ENCODE data around the gene SMARCD1.
A peak's percentile ranks its signal among the peaks of the same experiment; 100 is the strongest.
"Not testable (repeated sequence)": the region's sequence is repeated elsewhere in the genome, so short reads cannot be mapped to it uniquely, and the experiment has no call there.

The SMARCD1 gene

DNA sequence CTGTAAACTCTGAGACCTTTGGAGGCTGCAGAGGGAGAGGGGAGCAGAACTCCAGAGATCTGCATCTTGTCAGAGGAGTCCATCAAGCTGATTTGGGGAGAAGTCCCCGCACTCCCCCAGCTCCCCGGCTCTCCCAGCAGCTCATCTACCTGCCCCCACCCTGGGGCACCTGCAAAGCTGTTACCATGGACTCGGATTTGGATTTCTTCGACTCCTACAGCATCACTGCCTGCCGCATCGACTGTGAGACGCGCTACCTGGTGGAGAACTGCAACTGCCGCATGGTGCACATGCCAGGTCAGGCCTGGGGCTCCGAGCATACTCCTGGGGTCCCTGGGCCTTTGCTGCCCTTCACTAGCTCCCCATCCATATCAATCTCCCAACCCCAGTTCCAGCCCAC lies 6.9 kb upstream of the SMARCD1 start:
- no peak for DNase-seq

DNA sequence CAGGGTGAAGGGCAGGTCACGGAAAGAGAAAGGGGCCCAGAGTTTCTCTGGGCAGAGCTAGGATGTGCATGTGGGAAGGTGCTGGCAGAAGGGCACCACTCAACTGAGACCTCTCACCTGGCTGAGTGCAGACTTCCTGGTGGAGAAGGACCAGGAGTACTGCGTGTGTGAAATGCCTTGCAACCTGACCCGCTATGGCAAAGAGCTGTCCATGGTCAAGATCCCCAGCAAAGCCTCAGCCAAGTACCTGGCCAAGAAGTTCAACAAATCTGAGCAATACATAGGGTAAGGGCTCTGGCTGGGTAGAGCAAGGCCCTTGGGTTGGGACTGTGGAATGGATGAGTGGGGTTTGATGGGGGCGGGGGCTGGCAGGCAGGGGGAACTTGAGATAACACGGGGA lies 5.4 kb upstream of the SMARCD1 start:
- DNase-seq = no peak

DNA sequence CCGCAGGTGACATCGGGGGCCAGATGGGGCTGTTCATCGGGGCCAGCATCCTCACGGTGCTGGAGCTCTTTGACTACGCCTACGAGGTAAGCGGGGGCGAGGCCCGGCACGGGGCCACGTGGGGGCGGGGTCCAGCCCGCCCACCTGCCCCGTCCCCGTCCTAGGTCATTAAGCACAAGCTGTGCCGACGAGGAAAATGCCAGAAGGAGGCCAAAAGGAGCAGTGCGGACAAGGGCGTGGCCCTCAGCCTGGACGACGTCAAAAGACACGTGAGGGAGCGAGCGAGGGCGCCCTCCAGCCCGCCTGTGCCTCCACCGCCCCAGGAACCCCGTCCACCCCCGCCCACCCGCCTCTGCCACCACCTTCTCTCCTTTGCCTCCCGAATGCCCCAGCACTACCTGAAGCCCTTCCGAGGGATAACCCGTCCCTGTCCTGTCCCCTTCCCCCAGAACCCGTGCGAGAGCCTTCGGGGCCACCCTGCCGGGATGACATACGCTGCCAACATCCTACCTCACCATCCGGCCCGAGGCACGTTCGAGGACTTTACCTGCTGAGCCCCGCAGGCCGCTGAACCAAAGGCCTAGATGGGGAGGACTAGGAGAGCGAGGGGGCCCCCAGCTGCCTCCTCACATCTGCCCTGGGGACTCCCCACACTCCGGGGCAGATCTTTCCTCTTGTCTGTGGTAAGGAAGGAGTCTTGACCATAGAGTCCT lies 3.9 kb upstream of the SMARCD1 start:
- no peak for DNase-seq

DNA sequence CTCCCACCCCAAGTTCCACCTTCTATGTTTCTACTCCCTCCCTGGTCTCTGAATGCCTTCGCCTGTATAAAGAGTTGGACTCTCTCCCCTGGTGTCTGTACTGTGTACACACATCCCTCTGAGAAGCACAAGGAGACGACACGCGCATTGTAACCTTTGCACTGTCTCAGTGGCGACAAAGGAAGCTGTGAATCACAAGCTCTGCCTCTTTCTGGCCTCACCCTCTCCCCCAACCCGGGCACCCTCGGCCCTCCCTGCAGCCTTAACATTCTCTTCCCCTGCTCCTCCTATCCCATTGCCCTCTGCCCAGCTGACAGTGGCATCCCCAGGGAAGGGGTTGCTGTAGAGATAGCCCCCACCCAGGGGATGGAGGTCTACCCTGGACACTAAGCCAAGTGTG lies 2.5 kb upstream of the SMARCD1 start:
- no peak for DNase-seq

DNA sequence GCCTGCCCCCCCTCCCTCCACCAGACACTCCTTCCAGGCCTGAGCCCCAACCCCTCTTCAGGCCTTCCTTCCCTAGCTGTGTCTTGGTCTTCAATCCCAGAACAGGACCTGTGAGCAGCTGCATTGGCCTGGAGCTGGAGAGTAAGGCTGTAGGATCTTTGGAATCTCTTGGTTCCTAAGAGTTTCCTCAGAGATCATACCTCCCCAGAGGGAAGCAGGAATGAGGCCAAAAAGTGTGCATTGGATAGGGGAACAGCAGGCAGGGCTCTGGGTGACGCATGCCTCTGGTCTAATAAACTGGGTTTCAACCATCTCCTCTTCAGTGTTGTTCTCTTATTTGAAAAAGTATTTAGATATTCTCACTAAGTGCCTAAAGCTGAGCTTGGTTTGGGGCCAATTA lies 1.8 kb upstream of the SMARCD1 start:
- DNase-seq = no peak

DNA sequence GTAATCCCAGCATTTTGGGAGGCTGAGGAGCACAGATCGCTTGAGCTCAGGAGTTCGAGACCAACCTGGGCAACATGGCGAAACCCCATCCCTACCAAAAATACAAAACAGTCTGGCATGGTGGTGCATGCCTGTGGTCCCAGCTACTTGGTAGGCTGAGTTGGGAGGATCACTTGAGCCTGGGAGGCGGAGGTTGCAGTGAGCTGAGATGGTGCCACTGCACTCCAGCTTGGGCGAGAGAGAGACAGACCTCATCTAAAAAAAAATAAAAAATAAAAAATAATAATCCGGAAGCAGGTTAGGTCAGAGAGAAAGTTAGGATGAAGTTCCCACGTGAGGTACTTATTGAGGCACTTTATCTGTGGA lies 750 bp upstream of the SMARCD1 start:
- not testable (repeated sequence) for DNase-seq

DNA sequence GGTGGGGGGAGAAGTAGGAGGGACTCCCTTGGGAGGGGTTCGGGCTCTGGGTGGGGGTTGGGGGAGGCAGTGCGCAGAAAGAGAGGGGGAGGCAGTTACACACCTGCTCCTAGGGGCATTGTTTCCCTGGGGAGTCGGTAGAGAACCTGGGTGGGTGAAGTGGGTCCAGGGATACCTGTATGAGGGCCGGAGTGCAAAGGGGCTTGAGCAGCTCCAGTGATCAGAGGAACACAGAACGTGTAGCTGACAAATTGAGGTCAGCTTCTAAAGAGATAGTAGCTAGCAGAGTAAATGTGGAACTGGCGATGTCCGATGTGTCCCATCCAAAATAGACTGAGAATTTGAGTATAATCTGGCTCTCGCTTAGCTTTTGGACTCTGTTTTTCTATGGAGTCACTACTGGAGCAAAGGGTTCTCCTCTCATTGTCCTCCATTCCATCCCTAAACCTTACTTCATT lies 502 bp downstream of the SMARCD1 start:
- no peak for DNase-seq

DNA sequence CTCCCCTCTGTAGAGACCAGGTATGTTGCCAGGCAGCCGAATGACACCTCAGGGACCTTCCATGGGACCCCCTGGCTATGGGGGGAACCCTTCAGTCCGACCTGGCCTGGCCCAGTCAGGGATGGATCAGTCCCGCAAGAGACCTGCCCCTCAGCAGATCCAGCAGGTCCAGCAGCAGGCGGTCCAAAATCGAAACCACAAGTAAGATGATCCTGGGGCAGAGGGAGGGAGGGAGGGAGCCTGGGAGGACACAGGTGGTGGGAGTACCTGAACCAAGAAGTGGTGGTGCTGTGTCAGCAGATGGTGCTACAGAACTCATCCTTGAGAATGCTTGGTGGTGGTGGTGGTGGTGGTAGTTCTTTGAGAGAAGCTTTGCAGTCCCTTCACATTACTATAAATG lies 1.0 kb downstream of the SMARCD1 start:
- no peak for DNase-seq

DNA sequence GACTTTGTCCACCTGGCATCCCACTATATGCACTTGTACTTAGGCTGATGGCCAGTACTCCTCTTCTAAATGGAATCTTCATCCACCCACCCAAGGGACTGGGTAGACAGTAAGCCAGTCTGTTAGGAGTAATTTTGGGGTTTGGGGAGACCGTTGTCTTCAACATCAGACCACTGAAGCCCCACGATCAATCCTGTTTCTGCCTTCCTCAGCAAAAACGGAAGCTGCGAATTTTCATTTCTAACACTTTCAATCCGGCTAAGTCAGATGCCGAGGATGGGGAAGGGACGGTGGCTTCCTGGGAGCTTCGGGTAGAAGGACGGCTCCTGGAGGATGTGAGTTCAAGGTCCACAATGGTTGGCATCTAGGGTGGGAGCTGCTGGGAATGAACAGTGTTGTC lies 2.0 kb downstream of the SMARCD1 start:
- no peak for DNase-seq

DNA sequence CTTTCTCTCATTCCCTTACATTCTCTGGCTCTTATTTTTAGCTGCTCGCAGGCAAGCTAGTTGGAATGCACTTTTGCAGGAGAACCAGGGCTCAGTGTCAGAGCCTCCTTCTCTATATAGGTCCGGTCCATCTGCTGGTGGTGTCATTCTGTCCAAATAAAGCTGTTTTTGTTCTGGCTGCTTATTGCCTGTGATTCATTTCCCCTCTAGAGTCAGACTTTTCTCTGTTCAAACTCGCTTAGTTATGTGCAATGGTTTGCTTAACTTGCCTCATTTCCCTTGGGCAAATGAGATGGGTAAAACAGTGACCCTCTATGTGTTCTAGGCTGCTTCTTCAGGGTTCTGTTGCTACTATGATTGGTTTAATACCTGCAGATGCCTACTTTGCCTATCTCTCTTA lies 2.9 kb downstream of the SMARCD1 start:
- no peak for DNase-seq

DNA sequence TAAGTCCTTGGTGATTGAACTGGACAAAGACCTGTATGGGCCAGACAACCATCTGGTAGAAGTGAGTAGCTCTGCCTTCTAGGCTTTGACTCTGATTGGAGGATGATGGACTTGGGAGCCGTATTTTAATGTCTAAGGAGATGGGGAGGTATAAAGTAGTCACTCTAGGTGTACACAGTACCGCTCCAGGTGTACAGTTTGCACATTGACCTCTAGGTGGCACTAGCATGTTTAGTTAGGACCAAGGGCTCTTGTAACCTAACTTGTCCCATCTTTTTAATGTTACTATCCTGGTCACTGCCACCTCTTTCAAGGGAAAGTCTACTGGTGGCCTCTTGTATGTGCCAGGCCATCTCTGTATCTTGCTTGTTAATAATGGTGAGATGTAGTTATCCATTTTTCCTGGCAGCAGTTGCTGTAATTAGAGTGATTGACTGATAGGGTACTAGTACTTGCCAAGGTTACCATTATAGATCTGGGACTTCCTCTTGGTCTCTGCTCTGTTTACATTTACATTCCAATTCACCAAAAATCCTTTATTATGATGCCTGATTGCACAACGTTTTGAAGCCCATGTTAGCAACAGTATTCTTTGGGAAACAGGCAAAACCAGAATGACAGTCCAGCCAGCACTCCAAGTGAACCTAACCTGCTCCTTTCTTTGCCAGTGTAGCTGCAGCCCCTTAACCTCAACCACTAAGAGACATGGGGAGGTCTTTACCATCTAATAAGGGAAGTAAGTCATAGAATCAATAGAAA lies 3.6 kb downstream of the SMARCD1 start:
- DNase-seq = peak; percentile 67 to 69

DNA sequence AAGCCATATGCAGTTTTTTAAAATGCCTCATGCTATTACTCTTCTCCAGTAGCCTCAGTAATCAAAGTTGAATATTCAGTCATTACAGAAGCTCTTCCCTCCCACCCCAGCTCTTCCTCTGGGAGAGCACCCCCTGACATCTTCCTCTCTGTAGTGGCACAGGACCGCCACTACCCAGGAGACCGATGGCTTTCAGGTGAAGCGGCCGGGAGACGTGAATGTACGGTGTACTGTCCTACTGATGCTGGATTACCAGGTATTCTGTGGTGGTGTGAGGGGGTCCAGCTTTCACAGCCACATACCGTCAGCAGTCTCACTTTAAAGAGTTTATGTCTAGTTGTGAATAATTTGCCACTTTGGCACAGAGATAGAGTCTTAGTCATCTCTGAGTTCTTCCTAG lies 4.6 kb downstream of the SMARCD1 start:
- DNase-seq = no peak

DNA sequence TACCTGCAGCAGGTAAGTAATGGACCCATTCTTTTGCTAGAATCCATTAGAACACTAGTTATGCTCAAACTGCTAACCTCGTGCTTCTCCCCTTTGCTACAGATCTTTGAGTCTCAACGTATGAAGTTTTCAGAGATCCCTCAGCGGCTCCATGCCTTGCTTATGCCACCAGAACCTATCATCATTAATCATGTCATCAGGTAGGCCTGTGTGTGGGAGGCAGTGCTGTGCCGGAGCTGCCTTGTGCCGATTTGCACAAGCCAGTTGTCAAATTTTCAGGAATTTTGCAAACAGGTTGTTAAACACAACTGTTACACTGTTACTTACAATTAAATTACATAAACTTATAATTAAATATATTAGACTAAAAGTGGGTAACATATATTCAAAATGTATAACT lies 5.2 kb downstream of the SMARCD1 start:
- DNase-seq = no peak

DNA sequence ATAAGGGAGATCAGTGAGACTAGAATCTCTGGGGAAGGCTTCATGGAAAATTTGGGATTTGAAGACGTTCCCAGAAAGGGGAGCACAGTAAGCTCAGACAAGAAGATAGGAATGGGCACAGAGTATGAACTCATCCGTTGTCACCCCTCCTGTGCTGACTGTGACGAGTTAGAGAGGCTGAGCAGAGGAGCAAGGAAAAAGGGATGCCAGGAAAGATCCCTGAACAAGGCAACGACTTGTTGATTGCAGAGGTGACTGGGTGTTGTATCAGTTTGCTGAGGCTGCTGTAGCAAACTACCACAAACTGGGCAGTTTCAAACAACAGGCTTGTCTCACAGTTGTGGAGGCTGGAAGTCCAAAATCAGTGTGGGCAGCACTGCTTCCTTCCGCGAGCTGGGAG lies 12.8 kb downstream of the SMARCD1 start:
- DNase-seq = no peak

DNA sequence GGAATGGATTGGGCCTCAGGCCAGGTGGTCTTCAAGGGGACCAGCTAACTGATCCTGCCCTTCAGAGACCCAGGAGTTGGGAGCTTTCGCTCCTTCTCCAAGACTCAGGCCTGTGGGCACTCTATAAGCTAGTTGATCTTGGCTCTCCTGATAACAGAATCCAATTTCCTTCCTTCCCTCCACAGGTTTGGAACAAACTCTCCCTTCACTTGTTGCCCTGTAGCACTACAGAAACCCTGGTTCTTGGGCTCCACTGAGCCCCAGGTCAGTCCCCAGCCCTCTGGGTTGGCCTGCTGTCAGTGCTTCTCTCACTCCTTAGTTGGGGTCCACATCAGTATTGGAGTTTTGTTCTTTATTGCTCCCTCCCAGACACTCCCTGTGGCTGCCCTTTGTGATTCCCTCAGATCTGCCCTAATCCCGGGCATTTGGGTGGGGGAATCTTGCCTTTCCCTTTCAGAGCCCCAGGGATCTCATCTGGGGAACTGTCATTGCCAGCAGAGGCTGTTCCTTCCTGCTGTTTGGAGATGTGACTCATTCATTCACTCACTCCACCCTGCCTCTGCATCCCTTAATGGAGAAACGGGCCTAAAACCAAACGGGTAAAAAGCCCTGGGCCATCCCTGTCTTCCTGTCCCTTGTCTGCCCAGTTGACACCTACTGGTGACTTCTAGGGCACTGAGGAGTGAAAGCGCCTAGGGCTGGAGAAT lies 14.3 kb downstream of the SMARCD1 start:
- DNase-seq = no peak

DNA sequence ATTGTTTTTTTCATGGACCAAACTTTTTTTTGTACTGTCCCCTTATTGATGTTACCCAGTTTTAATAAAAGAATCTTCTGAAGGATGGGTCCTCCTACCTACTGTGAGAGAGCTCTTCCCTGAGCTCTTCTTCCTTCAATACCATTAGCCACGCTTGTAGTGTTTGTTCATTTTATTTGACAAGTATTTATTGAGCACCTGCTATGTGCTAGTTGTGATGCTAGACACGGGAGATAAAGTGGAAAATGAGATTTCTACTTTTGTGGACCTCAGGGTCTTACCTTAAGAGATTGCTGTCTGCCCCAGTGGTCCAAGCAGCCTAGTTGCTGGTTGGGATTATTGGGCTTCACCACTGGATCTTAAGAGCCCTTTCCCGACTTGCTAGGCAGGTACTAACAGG lies 15.4 kb downstream of the SMARCD1 start:
- no peak for DNase-seq

DNA sequence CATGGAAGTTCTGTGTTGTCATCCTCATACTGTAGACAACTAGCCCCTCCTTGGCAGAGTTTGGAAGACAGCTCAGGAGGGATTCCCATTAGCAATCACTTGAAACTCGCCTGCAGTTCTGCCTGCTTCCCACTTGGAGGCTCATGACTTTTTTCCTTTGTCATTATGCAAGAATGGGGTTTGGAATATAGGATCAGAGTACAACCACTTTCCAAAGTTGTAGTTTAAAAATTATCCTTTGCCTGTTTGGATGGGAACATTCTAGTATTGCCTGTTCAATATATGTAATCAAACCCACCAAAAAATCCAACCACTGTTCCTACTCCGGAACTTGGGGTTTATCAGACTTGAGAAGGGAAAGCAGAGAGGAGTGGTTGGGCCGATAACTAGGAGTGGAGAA lies 16.5 kb downstream of the SMARCD1 start:
- peak in 1 of 2 experiments; percentile 28 for DNase-seq

DNA sequence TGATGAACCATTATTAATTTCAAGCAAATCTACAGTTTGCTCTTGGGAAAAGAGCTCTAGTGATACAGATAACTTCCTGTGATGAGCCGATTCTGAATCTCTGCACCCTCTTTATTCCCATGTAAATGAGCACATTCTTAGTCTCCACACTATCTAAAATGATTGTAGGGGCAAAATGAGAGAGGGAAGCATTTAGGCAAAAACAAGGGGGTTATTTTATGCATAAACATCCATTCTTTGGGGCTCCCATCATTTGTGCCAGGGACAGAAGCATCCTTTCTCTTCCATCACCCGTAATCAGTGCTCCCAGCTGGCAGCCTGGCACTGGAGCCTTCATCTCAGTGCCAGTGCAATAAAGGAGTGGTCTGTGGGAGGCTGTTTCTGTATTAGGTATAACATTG lies 17.0 kb downstream of the SMARCD1 start:
- no peak for DNase-seq

DNA sequence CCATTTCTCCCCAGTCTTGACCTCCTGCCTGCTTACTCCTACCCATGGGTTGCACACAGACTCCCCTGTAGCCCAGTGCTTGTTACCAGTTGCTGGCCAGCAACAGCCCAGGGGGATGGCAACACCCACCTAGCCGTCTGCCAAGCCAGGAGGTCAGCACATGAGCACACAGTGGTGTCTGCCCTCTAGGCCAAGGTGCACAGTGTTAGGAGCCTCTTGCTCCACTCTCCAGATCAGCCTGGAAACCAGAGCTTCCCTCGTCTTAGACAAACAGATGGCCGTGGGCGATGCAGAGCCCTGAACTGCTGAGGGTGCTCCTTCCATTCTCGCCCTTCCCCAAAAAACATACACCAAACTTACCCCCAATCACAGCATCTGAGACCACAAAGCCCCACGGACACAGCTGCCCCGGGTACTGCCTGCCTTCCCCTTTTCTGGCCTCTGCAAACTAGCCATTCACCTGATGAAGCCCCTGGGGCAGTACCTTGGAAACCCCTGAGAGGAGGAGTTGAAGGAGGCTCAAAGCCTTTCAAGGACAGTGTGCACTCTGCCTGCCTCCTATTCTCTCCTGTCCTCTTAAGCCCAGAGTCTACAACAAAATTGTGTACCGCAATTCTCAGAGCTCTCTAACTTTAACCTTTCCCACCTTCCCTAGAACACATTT lies 17.6 kb downstream of the SMARCD1 start:
- no peak for DNase-seq

DNA sequence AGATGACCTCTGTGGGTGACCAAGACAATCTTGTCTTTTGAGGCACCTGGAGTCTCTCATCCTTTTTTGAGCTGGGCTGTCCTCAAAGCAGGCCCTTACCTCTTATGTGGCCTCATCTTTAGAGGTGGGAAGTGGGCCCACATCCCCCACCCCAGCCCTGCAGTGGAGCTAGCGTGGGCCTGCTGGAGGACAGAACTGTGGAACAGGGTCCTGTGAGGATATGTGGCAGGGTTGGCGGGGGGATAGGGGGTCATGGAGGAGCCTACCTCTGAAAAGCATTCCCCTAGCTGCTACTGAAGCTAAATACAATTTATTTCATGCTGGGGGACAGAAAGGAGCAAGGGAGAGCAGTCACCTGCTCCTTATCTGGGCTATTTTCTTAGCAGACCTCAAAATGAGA lies 18.2 kb downstream of the SMARCD1 start:
- no peak for DNase-seq

DNA sequence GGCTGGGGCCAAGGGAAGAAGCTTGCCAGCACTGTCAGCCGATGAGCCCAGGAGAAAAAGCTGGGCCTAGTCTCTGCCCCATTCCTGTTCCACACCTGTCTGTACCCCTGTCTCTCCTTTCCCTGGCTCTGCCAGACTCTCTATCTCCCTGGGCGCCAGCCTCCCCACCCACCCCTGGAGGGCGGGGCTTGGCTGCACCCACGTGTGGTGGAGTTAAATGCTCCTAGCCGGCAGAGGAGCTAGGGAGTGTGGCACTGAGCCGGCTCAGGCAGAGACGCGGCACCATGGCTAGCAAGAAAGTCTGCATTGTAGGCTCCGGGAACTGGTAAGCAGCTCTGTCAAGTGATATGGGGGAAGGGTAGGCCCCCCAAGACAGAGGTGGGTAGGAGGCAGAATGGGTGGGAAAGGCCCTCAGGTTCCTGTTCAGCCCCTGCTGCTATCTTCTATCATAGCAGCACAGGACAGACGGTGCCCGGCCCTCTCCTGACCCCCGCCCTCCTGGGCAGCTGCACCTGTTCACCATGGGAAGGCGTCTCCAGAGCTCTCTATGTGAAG lies 18.7 kb downstream of the SMARCD1 start, which contains the start of gene GPD1:
Gene GPD1, plus strand, starts transcription at position 242 of the 555 bp plus-strand sequence. Its CDS starts 43 bp downstream, at position 285.
- DNase-seq = peak; percentile 68 to 81

DNA sequence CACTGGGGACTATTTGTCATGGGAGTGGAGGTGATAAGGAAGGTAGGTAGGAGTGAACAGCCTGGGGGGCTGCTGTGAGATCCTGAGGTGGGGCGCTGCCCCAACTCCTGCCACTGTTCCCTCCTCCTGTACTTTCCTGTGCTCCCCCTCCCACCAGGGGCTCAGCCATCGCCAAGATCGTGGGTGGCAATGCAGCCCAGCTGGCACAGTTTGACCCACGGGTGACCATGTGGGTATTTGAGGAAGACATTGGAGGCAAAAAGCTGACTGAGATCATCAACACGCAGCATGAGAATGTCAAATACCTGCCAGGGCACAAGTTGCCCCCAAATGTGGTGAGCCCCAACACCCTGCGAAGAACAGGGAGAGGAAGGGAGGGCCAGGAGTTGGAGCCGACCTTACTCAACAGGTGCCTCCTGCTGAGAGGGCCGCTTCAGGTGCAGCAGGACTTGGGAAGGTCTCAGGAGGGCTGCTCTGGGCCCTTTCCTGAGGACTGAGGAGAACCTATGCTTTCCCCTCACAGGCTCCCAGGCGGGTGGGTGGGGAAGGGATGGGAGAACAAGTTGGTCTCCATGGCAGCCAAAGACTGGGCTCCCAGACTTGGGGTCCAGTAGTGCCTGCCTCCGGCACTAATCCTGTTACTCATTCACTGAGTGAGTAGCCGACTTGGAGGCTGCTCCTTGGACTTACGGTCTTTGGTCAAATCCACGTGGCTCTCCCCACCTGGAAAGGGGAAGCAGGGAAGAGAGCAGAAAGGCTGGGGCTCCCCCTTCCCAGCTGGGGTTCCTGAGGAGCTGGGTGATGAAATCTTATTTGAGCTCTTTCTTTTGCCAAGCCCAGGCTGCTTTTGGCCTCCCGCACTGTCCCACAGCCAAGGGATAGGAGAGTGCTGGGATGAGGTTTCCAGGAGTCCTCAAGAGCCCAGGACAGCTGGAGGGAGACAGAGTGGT lies 19.6 kb downstream of the SMARCD1 start:
- no peak for DNase-seq
